Measurements from ENCODE around the gene SLC9A8. TPM values are rescaled to one million over a fixed set of nuclear protein-coding genes. Genes with fewer than 3 reads are reported as not detected.

Gene SLC9A8
- total and polyA plus RNA-seq, 9 of the 15 experiments (the other 6 are each of a cell fraction or from before 2014, with no cell fraction given) = 0.56 to 9.7 (median 5.0) TPM

- TF ChIP-seq MLX (CRISPR knock-in tag; conservative IDR thresholded peaks at IDR 0.05) (no peak), SP2 (IDR thresholded peaks at IDR 0.05; ENCODE audit: extremely low read depth, low read depth, low read length, poor library complexity, severe bottlenecking) (no peak), NFXL1 (CRISPR knock-in tag; IDR thresholded peaks at IDR 0.05) (no peak), ZNF133 (CRISPR knock-in tag; IDR thresholded peaks at IDR 0.05) (no peak), TBL1XR1 (IDR thresholded peaks at IDR 0.05; ENCODE audit: low read length in 2 of 2) (no peak), ETV6 (IDR thresholded peaks at IDR 0.05; ENCODE audit: borderline replicate concordance in 1 of 2, low read depth in 2 of 2, low read length in 1 of 2) (no peak), ETV6 (CRISPR knock-in tag; IDR thresholded peaks at IDR 0.05; ENCODE audit: borderline replicate concordance) (no peak), FOSL1 (tag; conservative IDR thresholded peaks at IDR 0.05) (peak; percentile 62; the same call in 1 of the 2 replicates), PHF20 (IDR thresholded peaks at IDR 0.05; ENCODE audit: partially characterized antibody) (no peak), RCOR1 (IDR thresholded peaks at IDR 0.05; ENCODE audit: borderline replicate concordance in 1 of 2, low read depth in 2 of 2, low read length in 2 of 2) (0 out of 4 replicates have a peak, but pooled peaks of 1 of the 2 experiments have one; percentile 5), SP1 (CRISPR knock-in tag; IDR thresholded peaks at IDR 0.05) (no peak), ZNF184 (CRISPR knock-in tag; IDR thresholded peaks at IDR 0.05) (no peak), SMC3 (conservative IDR thresholded peaks at IDR 0.05; ENCODE audit: insufficient read depth, low read depth, low read length) (no peak), STAT6 (CRISPR knock-in tag; IDR thresholded peaks at IDR 0.05) (no peak), ZNF639 (CRISPR knock-in tag; conservative IDR thresholded peaks at IDR 0.05 in 1 of 2, IDR thresholded peaks at IDR 0.05 in 1 of 2) (no peak), GTF2B (IDR thresholded peaks at IDR 0.05; ENCODE audit: extremely low read depth, insufficient read length) (no peak), HNRNPH1 (optimal IDR thresholded peaks at IDR 0.05; ENCODE audit: low read depth, low read length) (no peak), MAFG (tag; conservative IDR thresholded peaks at IDR 0.05) (no peak), SPI1 (IDR thresholded peaks at IDR 0.05; ENCODE audit: borderline replicate concordance, low read depth, low read length) (no peak), GMEB1 (CRISPR knock-in tag; IDR thresholded peaks at IDR 0.05) (no peak), EZH2 (IDR thresholded peaks at IDR 0.05; ENCODE audit: borderline replicate concordance, low read depth, low read length) (no peak)
Observed at GRCh38 chr20:49775229-49775693, 37.4 kb upstream of the SLC9A8 start (continued).

Measured in K562 (cell line).